Measurements from ENCODE around the gene FERMT3. TPM values are rescaled to one million over a fixed set of nuclear protein-coding genes. Genes with fewer than 3 reads are reported as not detected.

Gene FERMT3
- total RNA-seq, 1 experiment from 2014 or later = 10.6 TPM

DNA sequence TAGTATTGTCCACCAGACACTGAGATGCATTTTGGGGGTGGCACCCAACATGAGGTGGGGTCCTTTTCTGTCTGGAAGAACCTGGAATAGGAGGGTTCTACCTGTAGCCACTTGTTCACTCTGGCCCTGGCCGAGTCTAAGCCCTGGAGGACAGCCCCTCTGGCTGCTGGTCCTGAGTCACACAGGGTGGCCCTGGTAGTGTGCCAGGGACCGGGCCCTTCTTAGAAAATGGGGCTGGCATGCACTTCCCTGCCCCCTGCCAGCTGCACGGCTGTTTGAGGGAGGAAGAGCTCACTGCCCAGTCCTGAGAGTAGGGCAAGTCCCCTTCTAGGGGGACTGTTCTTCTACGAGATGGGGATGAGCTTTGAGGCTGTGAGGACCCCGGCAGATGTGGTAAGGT is 47.0 kb downstream of the FERMT3 start:
- no peak overlapping the region for H4K5ac ChIP-seq (ENCODE audit: insufficient read length, low read depth, low read length)
- TF ChIP-seq, protein P1, sequence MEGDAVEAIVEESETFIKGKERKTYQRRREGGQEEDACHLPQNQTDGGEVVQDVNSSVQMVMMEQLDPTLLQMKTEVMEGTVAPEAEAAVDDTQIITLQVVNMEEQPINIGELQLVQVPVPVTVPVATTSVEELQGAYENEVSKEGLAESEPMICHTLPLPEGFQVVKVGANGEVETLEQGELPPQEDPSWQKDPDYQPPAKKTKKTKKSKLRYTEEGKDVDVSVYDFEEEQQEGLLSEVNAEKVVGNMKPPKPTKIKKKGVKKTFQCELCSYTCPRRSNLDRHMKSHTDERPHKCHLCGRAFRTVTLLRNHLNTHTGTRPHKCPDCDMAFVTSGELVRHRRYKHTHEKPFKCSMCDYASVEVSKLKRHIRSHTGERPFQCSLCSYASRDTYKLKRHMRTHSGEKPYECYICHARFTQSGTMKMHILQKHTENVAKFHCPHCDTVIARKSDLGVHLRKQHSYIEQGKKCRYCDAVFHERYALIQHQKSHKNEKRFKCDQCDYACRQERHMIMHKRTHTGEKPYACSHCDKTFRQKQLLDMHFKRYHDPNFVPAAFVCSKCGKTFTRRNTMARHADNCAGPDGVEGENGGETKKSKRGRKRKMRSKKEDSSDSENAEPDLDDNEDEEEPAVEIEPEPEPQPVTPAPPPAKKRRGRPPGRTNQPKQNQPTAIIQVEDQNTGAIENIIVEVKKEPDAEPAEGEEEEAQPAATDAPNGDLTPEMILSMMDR (conservative IDR thresholded peaks at IDR 0.05) = no peak
- no peak overlapping the region for H4K91ac ChIP-seq (ENCODE audit: insufficient read length, low read depth, low read length)
- no peak overlapping the region for H3K56ac ChIP-seq (ENCODE audit: insufficient read length, low read depth, low read length)
- H3K27ac ChIP-seq (ENCODE audit: insufficient read length, low read depth, low read length) = no peak overlapping the region
- H2BK20ac ChIP-seq (ENCODE audit: low read depth, low read length, poor library complexity, severe bottlenecking) = no peak overlapping the region
- no peaks in the 10 kb centered on the region for H3K9me3 Mint-ChIP-seq
- H2BK5ac ChIP-seq (ENCODE audit: insufficient read length, low read length) = no peak overlapping the region
- peaks cover 16% of the 10 kb centered on the region for H3K23me2 ChIP-seq (ENCODE audit: insufficient read length, low read depth, low read length, poor library complexity, severe bottlenecking)
- no peak overlapping the region for H3K9ac ChIP-seq (ENCODE audit: extremely low read depth, insufficient read length, low read length)
- peak overlapping the region; percentile 19 for H3K4me2 ChIP-seq (ENCODE audit: insufficient read depth, insufficient read length, low read length)
- H3K23ac ChIP-seq (ENCODE audit: insufficient read length, low read depth, low read length) = no peak overlapping the region
- no peaks in the 10 kb centered on the region for H3K27me3 Mint-ChIP-seq (ENCODE audit: low read depth)
- no peak overlapping the region for H4K8ac ChIP-seq (replicated peaks; ENCODE audit: insufficient read length, low read depth, low read length)
- H2AK5ac ChIP-seq (ENCODE audit: insufficient read length, low read length) = no peak overlapping the region
- H3K79me1 ChIP-seq (ENCODE audit: insufficient read depth, low read depth, low read length, poor library complexity, severe bottlenecking) = peaks cover 3% of the 10 kb centered on the region
- H4K20me1 ChIP-seq (ENCODE audit: control insufficient read depth, insufficient read depth, insufficient read length) = no peaks in the 10 kb centered on the region
- no peak overlapping the region for H3K14ac ChIP-seq (ENCODE audit: insufficient read depth, low read length)
- peaks cover 26 to 36% of the 10 kb centered on the region in 2 experiments for H3K4me1 Mint-ChIP-seq
- peaks cover 24 to 44% (median 37%) of the 10 kb centered on the region in 3 experiments; a peak in 6 of 7 replicates for H3K36me3 Mint-ChIP-seq (ENCODE audit: insufficient read depth in 1 of 3, low read depth in 3 of 3)
- H3K27ac Mint-ChIP-seq = peak overlapping the region; percentile 34 to 86 (median 76); a peak in 3 of 7 replicates
- H3K18ac ChIP-seq (ENCODE audit: insufficient read length, low read depth, low read length) = no peak overlapping the region
- H2BK120ac ChIP-seq (ENCODE audit: low read depth, low read length, poor library complexity, severe bottlenecking) = no peak overlapping the region
- H3K27me3 ChIP-seq (ENCODE audit: insufficient read depth, low read length) = no peaks in the 10 kb centered on the region
- peaks cover 9% of the 10 kb centered on the region; the same call in 1 of the 2 replicates for H3K4me1 ChIP-seq (ENCODE audit: insufficient read depth, low read length)
- WGBS (ENCODE audit: extremely low coverage, insufficient read length, low lambda C conversion rate) = no CpG with 5 or more reads among the region's 5 CpGs
- no peaks in the 10 kb centered on the region for H3K9me3 ChIP-seq (ENCODE audit: control insufficient read depth, low read depth, low read length)
- no peak overlapping the region for H3T11ph ChIP-seq (ENCODE audit: low read length)
- no peaks in the 10 kb centered on the region; the same call in 1 of the 2 replicates for H3K79me2 ChIP-seq (ENCODE audit: insufficient read depth, low read length)
- H3K4me3 Mint-ChIP-seq = peak overlapping the region; percentile 85 to 98; a peak in 4 of 5 replicates
- no peak overlapping the region for H2BK12ac ChIP-seq (ENCODE audit: insufficient read length, low read depth, low read length)
- H2AFZ ChIP-seq (ENCODE audit: low read length) = no peak overlapping the region
- H3K4ac ChIP-seq (ENCODE audit: low read depth, low read length) = no peak overlapping the region
- H2BK15ac ChIP-seq (ENCODE audit: low read depth, low read length) = no peak overlapping the region
- DNase-seq = no peak
